GM18505 (cell line): ENCODE measurements around the gene DDX49.
"Not testable (repeated sequence)": the region's sequence is repeated elsewhere in the genome, so short reads cannot be mapped to it uniquely, and the experiment has no call there.

Experiments used
- ATAC-seq: cut with Tn5 transposase; IDR thresholded peaks from one replicate; pipeline ENCODE4 v1.9.1; 2021; ENCODE audit not compliant: unreplicated experiment
- POLR2A ChIP-seq: IDR thresholded peaks from 4 replicates; pipeline ENCODE4 v1.6.1; 2011; ENCODE audit warnings: borderline replicate concordance; ENCODE audit not compliant: insufficient read depth, insufficient read length; ENCODE audit errors: extremely low read depth

DDX49 gene

GRCh38 chr19:18948075-18948975 is 28.8 kb downstream of the DDX49 start:
- no peak for ATAC-seq
- no peak for TF ChIP-seq POLR2A

GRCh38 chr19:18948976-18949356 is 29.5 kb downstream of the DDX49 start:
- no peak for TF ChIP-seq POLR2A
- no peak for ATAC-seq

- TF ChIP-seq POLR2A, result no peak
- no peak for ATAC-seq
These were observed 30.3 kb downstream of the DDX49 start for GRCh38 chr19:18949858-18950257.

GRCh38 chr19:18951721-18952281 is 32.3 kb downstream of the DDX49 start:
- no peak for TF ChIP-seq POLR2A
- ATAC-seq, result no peak

- ATAC-seq, result not testable (repeated sequence)
These were observed 33.0 kb downstream of the DDX49 start for GRCh38 chr19:18952364-18953003.

GRCh38 chr19:18954094-18954493 is 34.6 kb downstream of the DDX49 start:
- no peak for TF ChIP-seq POLR2A
- ATAC-seq, result no peak

- TF ChIP-seq POLR2A, result no peak
- no peak for ATAC-seq
These were observed 35.5 kb downstream of the DDX49 start for GRCh38 chr19:18955042-18955441.

GRCh38 chr19:18960370-18960769 is 40.9 kb downstream of the DDX49 start:
- no peak for TF ChIP-seq POLR2A
- no peak for ATAC-seq

- TF ChIP-seq POLR2A, result no peak
- ATAC-seq, result no peak
These were observed 42.5 kb downstream of the DDX49 start for GRCh38 chr19:18961767-18962620.

- no peak for TF ChIP-seq POLR2A
- ATAC-seq, result no peak
These were observed 44.6 kb downstream of the DDX49 start for GRCh38 chr19:18964121-18964520.

- no peak for ATAC-seq
- no peak for TF ChIP-seq POLR2A
These were observed 46.8 kb downstream of the DDX49 start for GRCh38 chr19:18966307-18966706.

GRCh38 chr19:18967358-18968146 is 48.0 kb downstream of the DDX49 start:
- no peak for ATAC-seq
- no peak for TF ChIP-seq POLR2A
